Loucy (cell line): ENCODE results near the gene GSC.

ENCODE experiments used
- H2AFZ ChIP-seq: fragments of 200-600 bp; sonication (generic); 2 replicates; pipeline ENCODE4 v1.6.0; 2016; ENCODE audit warnings: antibody characterized with exemption, mild to moderate bottlenecking, low read length, moderate library complexity
- H3F3A ChIP-seq: fragments of 200-600 bp; 2 replicates; pipeline ENCODE4 v1.6.0; 2016; ENCODE audit warnings: antibody characterized with exemption, low read depth, mild to moderate bottlenecking
- H3K27me3 ChIP-seq: fragments of 200-600 bp; sonication (generic); 2 replicates; pipeline ENCODE4 v1.6.1; 2014; ENCODE audit warnings: low read length, mild to moderate bottlenecking; ENCODE audit not compliant: insufficient read depth, poor library complexity, severe bottlenecking
- H3K36me3 ChIP-seq: fragments of 200-600 bp; sonication (generic); 2 replicates; pipeline ENCODE4 v1.6.1; 2016; ENCODE audit warnings: low read length; ENCODE audit not compliant: insufficient read depth
- H3K4me1 ChIP-seq: fragments of 200-600 bp; sonication (generic); 2 replicates; pipeline ENCODE4 v1.5.1; 2014; ENCODE audit warnings: low read length, mild to moderate bottlenecking; ENCODE audit not compliant: insufficient read depth, poor library complexity, severe bottlenecking
- H3K4me2 ChIP-seq: fragments of 200-600 bp; sonication (generic); 2 replicates; pipeline ENCODE4 v1.6.0; 2014; ENCODE audit warnings: antibody characterized with exemption, low read length, low read depth, mild to moderate bottlenecking; ENCODE audit not compliant: poor library complexity, severe bottlenecking
- H3K4me3 ChIP-seq: fragments of 200-600 bp; sonication (generic); 2 replicates; pipeline ENCODE4 v1.5.1; 2014; ENCODE audit warnings: low read length, mild to moderate bottlenecking, mixed read lengths; ENCODE audit not compliant: poor library complexity, severe bottlenecking
- H3K79me2 ChIP-seq: fragments of 200-600 bp; sonication (generic); 2 replicates; pipeline ENCODE4 v1.6.1; 2014; ENCODE audit warnings: low read length; ENCODE audit not compliant: insufficient read depth
- H3K9ac ChIP-seq: fragments of 200-600 bp; sonication (generic); 2 replicates; pipeline ENCODE4 v1.6.0; 2014; ENCODE audit warnings: mild to moderate bottlenecking, low read depth, low read length, moderate library complexity; ENCODE audit not compliant: poor library complexity, severe bottlenecking
- H3K9me2 ChIP-seq: fragments of 200-600 bp; sonication (generic); replicated peaks from 2 replicates; pipeline ENCODE4 v1.6.1; 2016; ENCODE audit warnings: low read depth, low read length, mixed read lengths
- H3K9me3 ChIP-seq: fragments of 200-600 bp; sonication (generic); 2 replicates; pipeline ENCODE4 v1.6.1; 2014; ENCODE audit warnings: mild to moderate bottlenecking, antibody characterized with exemption, low read length, low read depth; ENCODE audit not compliant: insufficient read depth
- H4K20me1 ChIP-seq: fragments of 200-600 bp; sonication (generic); 2 replicates; pipeline ENCODE4 v1.6.0; 2014; ENCODE audit warnings: antibody characterized with exemption, low read length, mild to moderate bottlenecking; ENCODE audit not compliant: insufficient read depth, poor library complexity, severe bottlenecking
- EZH2phosphoT487 ChIP-seq: fragments of 200-600 bp; IDR thresholded peaks from 2 replicates; pipeline ENCODE4 v1.6.1; 2018; ENCODE audit warnings: antibody characterized with exemption, mild to moderate bottlenecking, moderate library complexity, borderline replicate concordance
- TF ChIP-seq, protein P1 (sequence below): fragments of 200-600 bp; sonication (generic); conservative IDR thresholded peaks from 2 replicates; pipeline ENCODE4 v1.5.1; 2014; ENCODE audit warnings: mild to moderate bottlenecking, antibody characterized with exemption, low read length

GSC gene

GRCh38 chr14:94769391-94770250, at the start of gene GSC:
GSC (minus strand) TSS chr14:94770113; CDS start chr14:94770015, 98 bp downstream.
- Histone ChIP-seq H2AFZ (no peak within 1 kb of the TSS), H3K4me3 (no peak within 1 kb of the TSS)
- TF ChIP-seq, protein P1, sequence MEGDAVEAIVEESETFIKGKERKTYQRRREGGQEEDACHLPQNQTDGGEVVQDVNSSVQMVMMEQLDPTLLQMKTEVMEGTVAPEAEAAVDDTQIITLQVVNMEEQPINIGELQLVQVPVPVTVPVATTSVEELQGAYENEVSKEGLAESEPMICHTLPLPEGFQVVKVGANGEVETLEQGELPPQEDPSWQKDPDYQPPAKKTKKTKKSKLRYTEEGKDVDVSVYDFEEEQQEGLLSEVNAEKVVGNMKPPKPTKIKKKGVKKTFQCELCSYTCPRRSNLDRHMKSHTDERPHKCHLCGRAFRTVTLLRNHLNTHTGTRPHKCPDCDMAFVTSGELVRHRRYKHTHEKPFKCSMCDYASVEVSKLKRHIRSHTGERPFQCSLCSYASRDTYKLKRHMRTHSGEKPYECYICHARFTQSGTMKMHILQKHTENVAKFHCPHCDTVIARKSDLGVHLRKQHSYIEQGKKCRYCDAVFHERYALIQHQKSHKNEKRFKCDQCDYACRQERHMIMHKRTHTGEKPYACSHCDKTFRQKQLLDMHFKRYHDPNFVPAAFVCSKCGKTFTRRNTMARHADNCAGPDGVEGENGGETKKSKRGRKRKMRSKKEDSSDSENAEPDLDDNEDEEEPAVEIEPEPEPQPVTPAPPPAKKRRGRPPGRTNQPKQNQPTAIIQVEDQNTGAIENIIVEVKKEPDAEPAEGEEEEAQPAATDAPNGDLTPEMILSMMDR = no peak
- TF ChIP-seq EZH2phosphoT487 = no peak

DNA sequence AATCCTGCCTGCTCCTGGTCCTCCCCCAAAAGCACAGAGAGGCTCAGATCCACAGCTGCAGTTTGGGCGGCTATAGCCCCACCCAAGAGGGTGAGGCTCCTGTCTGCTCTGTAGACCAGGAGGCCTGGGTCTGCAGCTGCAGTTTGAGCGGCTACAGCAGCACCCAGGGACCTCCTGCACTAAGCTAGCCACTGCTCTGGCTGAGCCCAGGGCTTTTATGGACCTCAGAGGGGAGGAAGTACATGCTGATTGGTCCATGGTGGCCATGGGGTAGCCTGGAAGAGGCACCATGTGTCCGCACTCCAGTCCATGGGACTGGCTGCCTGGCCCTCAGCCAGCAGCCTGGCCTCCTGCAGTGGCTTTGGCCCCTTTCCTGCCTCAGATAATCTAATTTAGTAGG, 49.6 kb upstream of the GSC start:
- Histone ChIP-seq H3F3A (no peaks in the 10 kb centered on the region), H3K4me1 (no peaks in the 10 kb centered on the region), H3K27me3 (no peaks in the 10 kb centered on the region), H3K79me2 (no peaks in the 10 kb centered on the region), H3K36me3 (no peaks in the 10 kb centered on the region), H4K20me1 (no peaks in the 10 kb centered on the region), H2AFZ (no peak overlapping the region), H3K9ac (no peak overlapping the region), H3K9me2 (no peaks in the 10 kb centered on the region), H3K4me3 (no peak overlapping the region), H3K9me3 (no peaks in the 10 kb centered on the region; the same call in 1 of the 2 replicates), H3K4me2 (no peak overlapping the region)
- TF ChIP-seq EZH2phosphoT487 = no peak
- TF ChIP-seq, protein P1 = no peak

More at GRCh38 chr14:94769391-94770250, at the start of gene GSC:
- H3K9ac ChIP-seq = no peak within 1 kb of the TSS
- H3K9me3 ChIP-seq = no peaks in the 10 kb centered on the region
- no peaks in the 10 kb centered on the region for H3F3A ChIP-seq
- no peaks in the 10 kb centered on the region for H3K79me2 ChIP-seq
- no peaks in the 10 kb centered on the region for H3K9me2 ChIP-seq
- no peaks in the 10 kb centered on the region for H3K4me1 ChIP-seq
- no peaks in the 10 kb centered on the region for H4K20me1 ChIP-seq
- no peaks in the 10 kb centered on the region for H3K27me3 ChIP-seq
- no peaks in the 10 kb centered on the region for H3K36me3 ChIP-seq
- no peak within 1 kb of the TSS for H3K4me2 ChIP-seq

GRCh38 chr14:94816113-94816512, 46.2 kb upstream of the GSC start:
- no peaks in the 10 kb centered on the region for H3K9me2 ChIP-seq
- no peak overlapping the region for H2AFZ ChIP-seq
- H3K9me3 ChIP-seq = peaks cover 4% of the 10 kb centered on the region; the same call in 1 of the 2 replicates
- H3K9ac ChIP-seq = no peak overlapping the region
- no peaks in the 10 kb centered on the region for H3K27me3 ChIP-seq
- H3K4me3 ChIP-seq = no peak overlapping the region
- no peak overlapping the region for H3K4me2 ChIP-seq
- TF ChIP-seq EZH2phosphoT487 = no peak
- TF ChIP-seq, protein P1 = no peak
- H3K79me2 ChIP-seq = no peaks in the 10 kb centered on the region
- no peaks in the 10 kb centered on the region for H3K4me1 ChIP-seq
- H4K20me1 ChIP-seq = no peaks in the 10 kb centered on the region
- no peaks in the 10 kb centered on the region for H3F3A ChIP-seq
- H3K36me3 ChIP-seq = no peaks in the 10 kb centered on the region
